ENCODE data around the gene RAB38. TPM values are rescaled to one million over a fixed set of nuclear protein-coding genes. Genes with fewer than 3 reads are reported as not detected.

Gene RAB38
- total RNA-seq, 2 experiments from 2014 or later, result 0.19 TPM; not detected in 1

DNA sequence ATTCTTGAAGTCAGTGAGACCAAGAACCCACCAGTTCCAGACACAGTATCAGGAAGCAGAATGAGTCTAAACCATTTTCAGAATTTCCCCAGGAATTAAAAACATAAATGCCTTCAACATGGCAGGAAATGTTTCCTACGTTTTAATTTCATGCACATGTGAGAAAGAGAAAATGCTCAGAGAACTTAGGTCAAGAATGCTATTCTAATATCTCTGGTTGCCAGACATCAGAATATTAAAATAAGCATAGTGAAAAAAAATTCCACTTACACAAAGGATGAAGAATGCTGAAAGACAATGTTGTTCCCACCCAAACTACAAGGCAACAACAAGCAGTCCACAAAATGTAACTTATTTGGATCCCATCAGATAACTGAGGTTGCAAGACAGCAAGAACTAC is 104.8 kb downstream of the RAB38 start:
- Histone ChIP-seq H3K79me2 (ENCODE audit: insufficient read depth, low read depth, low read length) (no peaks in the 10 kb centered on the region), H4K20me1 (ENCODE audit: insufficient read depth, low read length) (no peaks in the 10 kb centered on the region), H3K27ac (ENCODE audit: low read depth, low read length, poor library complexity, severe bottlenecking) (no peak overlapping the region), H3K4me1 (ENCODE audit: insufficient read depth, low read length, poor library complexity, severe bottlenecking) (no peaks in the 10 kb centered on the region), H3K9me2 (ENCODE audit: insufficient read depth, low read length) (no peaks in the 10 kb centered on the region), H3K9me3 (ENCODE audit: low read length) (no peaks in the 10 kb centered on the region), H3K4me3 (ENCODE audit: low read depth, low read length, poor library complexity, severe bottlenecking) (no peak overlapping the region), H3K4me2 (ENCODE audit: low read length) (no peak overlapping the region), H3K36me3 (ENCODE audit: insufficient read depth, low read length) (no peaks in the 10 kb centered on the region), H2AFZ (ENCODE audit: low read length) (no peak overlapping the region)
- intact Hi-C loops (cut with micrococcal nuclease; ENCODE audit: unreplicated experiment), result no loop called here
- BruUV-seq (replicated peaks), result no TSS peak
- no peak for TF ChIP-seq EZH2phosphoT487 (IDR thresholded peaks at IDR 0.05; ENCODE audit: borderline replicate concordance, low read depth, low read length)
- TF ChIP-seq, protein P1, sequence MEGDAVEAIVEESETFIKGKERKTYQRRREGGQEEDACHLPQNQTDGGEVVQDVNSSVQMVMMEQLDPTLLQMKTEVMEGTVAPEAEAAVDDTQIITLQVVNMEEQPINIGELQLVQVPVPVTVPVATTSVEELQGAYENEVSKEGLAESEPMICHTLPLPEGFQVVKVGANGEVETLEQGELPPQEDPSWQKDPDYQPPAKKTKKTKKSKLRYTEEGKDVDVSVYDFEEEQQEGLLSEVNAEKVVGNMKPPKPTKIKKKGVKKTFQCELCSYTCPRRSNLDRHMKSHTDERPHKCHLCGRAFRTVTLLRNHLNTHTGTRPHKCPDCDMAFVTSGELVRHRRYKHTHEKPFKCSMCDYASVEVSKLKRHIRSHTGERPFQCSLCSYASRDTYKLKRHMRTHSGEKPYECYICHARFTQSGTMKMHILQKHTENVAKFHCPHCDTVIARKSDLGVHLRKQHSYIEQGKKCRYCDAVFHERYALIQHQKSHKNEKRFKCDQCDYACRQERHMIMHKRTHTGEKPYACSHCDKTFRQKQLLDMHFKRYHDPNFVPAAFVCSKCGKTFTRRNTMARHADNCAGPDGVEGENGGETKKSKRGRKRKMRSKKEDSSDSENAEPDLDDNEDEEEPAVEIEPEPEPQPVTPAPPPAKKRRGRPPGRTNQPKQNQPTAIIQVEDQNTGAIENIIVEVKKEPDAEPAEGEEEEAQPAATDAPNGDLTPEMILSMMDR (conservative IDR thresholded peaks at IDR 0.05; ENCODE audit: low read length), result no peak
- CTCF ChIA-PET (ENCODE audit: unreplicated experiment), result interaction anchor here (0.5 to 0.6 kb wide), 3 partner anchors 33 to 454 kb away, joined by 3 to 4 read pairs (median 3); no protein-coding TSS in a partner anchor
- no peak for DNase-seq (ENCODE audit: low spot score)
- POLR2A ChIA-PET, result interaction anchor here (0.5 kb wide), 1 partner anchor 1336 kb away, joined by 3 read pairs; no protein-coding TSS in a partner anchor

DNA sequence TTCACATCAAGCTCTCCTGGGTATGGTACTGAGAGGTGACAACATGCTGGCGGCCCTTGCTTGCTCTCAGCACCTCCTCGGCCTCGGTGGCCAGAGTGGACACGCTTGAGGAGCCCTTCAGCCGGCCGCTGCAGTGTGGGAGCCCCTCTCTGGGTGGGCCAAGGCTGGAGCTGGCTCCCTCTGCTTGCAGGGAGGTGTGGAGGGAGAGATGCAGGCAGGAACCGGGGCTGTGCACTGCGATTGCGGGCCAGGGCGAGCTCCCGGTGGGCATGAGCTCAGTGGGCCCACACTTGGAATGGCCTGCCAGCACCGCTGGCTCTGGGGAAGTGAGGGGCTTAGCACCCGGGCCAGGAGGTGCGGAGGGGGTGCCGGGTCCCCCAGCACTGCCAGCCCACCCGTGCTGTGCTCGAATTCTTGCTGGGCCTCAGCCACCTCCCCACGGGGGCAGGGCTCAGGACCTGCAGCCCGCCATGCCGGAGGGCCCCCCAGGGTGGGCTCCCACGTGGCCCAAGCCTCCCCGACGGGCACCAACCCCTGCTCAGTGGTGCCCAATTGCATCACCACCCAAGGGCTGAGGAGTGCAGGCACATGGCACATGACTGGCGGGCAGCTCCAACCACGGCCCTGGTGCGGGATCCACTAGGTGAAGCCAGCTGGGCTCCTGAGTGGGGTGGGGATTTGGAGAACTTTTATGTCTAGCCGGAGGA is 106.2 kb downstream of the RAB38 start:
- TF ChIP-seq, protein P1 (conservative IDR thresholded peaks at IDR 0.05; ENCODE audit: low read length), result no peak
- no peak for TF ChIP-seq EZH2phosphoT487 (IDR thresholded peaks at IDR 0.05; ENCODE audit: borderline replicate concordance, low read depth, low read length)
- Histone ChIP-seq H2AFZ (ENCODE audit: low read length) (no peak overlapping the region), H3K79me2 (ENCODE audit: insufficient read depth, low read depth, low read length) (no peaks in the 10 kb centered on the region), H3K9me3 (ENCODE audit: low read length) (no peaks in the 10 kb centered on the region), H3K27ac (ENCODE audit: low read depth, low read length, poor library complexity, severe bottlenecking) (no peak overlapping the region), H3K4me2 (ENCODE audit: low read length) (no peak overlapping the region), H3K4me1 (ENCODE audit: insufficient read depth, low read length, poor library complexity, severe bottlenecking) (no peaks in the 10 kb centered on the region), H3K4me3 (ENCODE audit: low read depth, low read length, poor library complexity, severe bottlenecking) (no peak overlapping the region), H4K20me1 (ENCODE audit: insufficient read depth, low read length) (no peaks in the 10 kb centered on the region), H3K9me2 (ENCODE audit: insufficient read depth, low read length) (no peaks in the 10 kb centered on the region), H3K36me3 (ENCODE audit: insufficient read depth, low read length) (no peaks in the 10 kb centered on the region)
- intact Hi-C loops (cut with micrococcal nuclease; ENCODE audit: unreplicated experiment), result no loop called here
- DNase-seq (ENCODE audit: low spot score), result no peak
- ChIA-PET POLR2A (interaction anchor here (0.7 to 1.0 kb wide), 3 partner anchors 53 to 1476 kb away, joined by 3 to 4 read pairs (median 3); no protein-coding TSS in a partner anchor), CTCF (ENCODE audit: unreplicated experiment) (no interaction called here)
- no TSS peak for BruUV-seq (replicated peaks)

DNA sequence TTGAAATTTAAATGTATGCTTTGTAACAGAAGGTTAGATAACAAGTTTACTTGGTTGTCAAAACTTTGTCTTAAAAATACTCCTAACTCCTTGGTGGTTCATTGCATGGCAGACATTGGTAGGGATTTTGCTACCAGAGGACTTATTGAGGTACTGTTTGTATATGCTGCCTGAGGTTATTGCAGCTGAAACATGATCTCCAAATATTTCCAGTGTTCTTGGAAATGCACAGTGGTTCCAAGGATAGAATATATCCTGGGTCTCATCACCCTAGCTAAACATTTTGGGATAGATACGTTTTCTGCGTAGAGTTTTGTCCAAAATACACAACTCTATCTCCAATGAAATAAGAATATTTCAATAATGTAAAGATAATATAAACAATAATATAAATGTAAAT is 109.2 kb downstream of the RAB38 start:
- no peaks in the 10 kb centered on the region for H3K4me1 ChIP-seq (ENCODE audit: insufficient read depth, low read length, poor library complexity, severe bottlenecking)
- no peak overlapping the region for H3K4me2 ChIP-seq (ENCODE audit: low read length)
- no peaks in the 10 kb centered on the region for H3K9me3 ChIP-seq (ENCODE audit: low read length)
- TF ChIP-seq EZH2phosphoT487 (IDR thresholded peaks at IDR 0.05; ENCODE audit: borderline replicate concordance, low read depth, low read length), result no peak
- TF ChIP-seq, protein P1 (conservative IDR thresholded peaks at IDR 0.05; ENCODE audit: low read length), result no peak
- H2AFZ ChIP-seq (ENCODE audit: low read length), result no peak overlapping the region
- no peak for DNase-seq (ENCODE audit: low spot score)
- intact Hi-C loops (cut with micrococcal nuclease; ENCODE audit: unreplicated experiment), result no loop called here
- no peaks in the 10 kb centered on the region for H3K79me2 ChIP-seq (ENCODE audit: insufficient read depth, low read depth, low read length)
- CTCF ChIA-PET (ENCODE audit: unreplicated experiment), result no interaction called here
- POLR2A ChIA-PET, result interaction anchor here (1.3 kb wide), 2 partner anchors 8 to 12 kb away, joined by 3 to 4 read pairs; no protein-coding TSS in a partner anchor
- no peak overlapping the region for H3K4me3 ChIP-seq (ENCODE audit: low read depth, low read length, poor library complexity, severe bottlenecking)
- H3K27ac ChIP-seq (ENCODE audit: low read depth, low read length, poor library complexity, severe bottlenecking), result no peak overlapping the region
- H4K20me1 ChIP-seq (ENCODE audit: insufficient read depth, low read length), result no peaks in the 10 kb centered on the region
- H3K36me3 ChIP-seq (ENCODE audit: insufficient read depth, low read length), result no peaks in the 10 kb centered on the region
- no peaks in the 10 kb centered on the region for H3K9me2 ChIP-seq (ENCODE audit: insufficient read depth, low read length)
- BruUV-seq (replicated peaks), result no TSS peak

Data from OCI-LY7 (cell line).